Activated gamma-delta T cell treated with Interleukin-2 at 50 U/mL for 16 hours (primary cell): ENCODE results near the gene B9D2.
"Not testable (repeated sequence)": the region's sequence is repeated elsewhere in the genome, so short reads cannot be mapped to it uniquely, and the experiment has no call there.

Experiments used
- DNase-seq: peaks from one replicate; pipeline ENCODE4 v3.0.0-alpha.2; 2020

Gene B9D2

DNA sequence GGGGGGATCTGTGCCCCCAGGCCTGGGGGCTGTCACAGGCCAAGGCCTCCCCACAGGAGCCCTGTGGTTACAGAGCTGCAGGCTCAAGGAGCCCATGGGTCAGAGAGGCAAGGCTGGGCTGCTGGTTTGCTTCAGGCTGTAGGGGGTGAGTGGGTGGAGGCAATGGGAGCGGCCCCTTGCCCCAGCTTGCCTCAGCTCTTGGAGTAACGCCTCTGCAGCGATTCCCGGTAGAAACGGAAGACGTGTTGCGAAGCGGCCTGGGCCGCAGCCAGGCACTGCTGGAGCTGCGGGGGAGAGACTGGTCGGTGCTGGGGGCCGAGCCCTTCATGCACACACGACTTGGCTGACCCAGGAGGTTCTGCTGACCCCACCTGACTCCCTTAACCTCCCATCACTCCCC, 22.5 kb upstream of the B9D2 start:
- DNase-seq = no peak

DNA sequence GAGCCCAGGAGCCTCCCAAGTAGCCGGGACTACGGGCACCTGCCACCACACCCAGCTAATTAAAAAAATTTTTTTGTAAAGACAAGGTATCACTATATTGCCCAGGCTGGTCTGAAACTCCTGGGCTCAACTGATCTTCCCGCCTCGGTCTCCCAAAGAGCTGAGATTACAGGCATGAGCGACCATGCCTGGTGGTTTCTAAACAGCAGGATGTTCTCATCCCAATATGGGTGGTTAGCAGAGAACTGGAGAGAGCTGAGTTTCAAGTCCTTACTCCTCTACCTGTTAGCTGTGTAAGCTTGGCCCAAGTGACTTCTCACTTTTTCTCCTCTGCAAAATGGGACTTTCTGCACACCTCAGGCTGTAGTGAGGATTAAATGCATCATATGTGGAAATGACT, 20.4 kb upstream of the B9D2 start:
- DNase-seq = no peak

DNA sequence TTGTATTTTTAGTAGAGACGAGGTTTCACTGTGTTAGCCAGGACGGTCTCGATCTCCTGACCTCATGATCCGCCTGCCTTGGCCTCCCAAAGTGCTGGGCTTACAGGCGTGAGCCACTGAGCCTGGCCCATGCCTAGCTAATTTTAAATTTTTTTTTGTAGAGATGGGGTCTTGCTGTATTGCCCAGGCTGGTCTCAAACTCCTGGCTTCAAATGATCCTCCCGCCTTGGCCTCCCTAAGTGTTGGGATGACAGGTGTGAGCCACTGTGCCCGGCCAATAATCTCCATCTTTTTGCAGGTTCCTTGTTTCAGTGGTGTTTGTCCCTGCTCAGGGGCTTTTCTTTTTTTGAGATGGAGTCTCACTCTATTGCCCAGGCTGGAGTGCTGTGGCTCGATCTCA, 17.6 kb upstream of the B9D2 start:
- DNase-seq = not testable (repeated sequence)

DNA sequence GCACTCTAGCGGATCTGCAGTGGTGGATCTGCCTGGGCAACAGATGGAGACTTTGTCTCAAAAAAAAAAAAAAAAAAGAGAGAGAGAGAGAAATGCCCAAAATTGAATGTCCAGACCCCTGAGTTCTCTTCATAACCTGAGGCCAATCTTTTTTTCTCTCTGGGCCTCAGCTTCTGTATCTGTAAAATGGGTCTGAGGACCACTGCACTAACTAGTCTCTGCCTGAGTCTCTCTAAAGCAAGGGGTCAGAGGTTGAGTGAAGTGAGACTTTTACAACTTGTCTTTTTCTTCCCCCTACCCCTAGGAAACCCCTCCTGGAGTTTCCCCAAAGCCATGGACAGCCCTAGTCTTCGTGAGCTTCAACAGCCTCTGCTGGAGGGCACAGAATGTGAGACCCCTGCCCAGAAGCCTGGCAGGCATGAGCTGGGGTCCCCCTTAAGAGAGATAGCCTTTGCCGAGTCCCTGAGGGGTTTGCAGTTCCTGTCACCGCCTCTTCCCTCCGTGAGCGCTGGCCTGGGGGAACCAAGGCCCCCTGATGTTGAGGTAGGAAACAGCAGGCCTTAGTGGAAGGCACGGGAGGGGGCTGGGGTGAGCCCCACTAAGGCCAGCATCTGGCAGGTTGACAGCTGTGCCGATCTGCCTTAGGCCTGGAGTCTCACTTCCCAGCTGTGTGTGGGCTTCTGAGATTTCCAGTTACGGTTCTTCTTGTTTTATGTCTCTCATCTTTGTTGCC, 14.2 kb upstream of the B9D2 start:
- no peak for DNase-seq

DNA sequence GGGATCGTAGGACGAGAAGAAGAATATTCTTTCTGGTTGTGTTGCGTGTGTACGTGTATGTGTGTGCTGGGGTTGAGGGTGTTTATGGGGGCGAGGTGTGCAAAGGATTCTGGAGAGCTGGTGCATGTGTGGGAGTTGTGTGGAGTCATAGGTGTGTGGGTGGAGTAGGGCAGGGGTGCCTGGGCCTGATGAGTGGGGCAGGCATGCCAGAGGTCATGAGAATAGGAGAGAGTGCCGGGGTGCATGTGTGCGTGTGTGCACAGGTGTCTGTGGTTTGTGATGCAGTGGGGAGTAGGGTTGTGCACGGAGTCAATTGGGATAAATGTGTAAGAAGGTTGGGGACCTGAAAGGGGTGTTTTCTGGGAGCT, 13.0 kb upstream of the B9D2 start:
- no peak for DNase-seq

DNA sequence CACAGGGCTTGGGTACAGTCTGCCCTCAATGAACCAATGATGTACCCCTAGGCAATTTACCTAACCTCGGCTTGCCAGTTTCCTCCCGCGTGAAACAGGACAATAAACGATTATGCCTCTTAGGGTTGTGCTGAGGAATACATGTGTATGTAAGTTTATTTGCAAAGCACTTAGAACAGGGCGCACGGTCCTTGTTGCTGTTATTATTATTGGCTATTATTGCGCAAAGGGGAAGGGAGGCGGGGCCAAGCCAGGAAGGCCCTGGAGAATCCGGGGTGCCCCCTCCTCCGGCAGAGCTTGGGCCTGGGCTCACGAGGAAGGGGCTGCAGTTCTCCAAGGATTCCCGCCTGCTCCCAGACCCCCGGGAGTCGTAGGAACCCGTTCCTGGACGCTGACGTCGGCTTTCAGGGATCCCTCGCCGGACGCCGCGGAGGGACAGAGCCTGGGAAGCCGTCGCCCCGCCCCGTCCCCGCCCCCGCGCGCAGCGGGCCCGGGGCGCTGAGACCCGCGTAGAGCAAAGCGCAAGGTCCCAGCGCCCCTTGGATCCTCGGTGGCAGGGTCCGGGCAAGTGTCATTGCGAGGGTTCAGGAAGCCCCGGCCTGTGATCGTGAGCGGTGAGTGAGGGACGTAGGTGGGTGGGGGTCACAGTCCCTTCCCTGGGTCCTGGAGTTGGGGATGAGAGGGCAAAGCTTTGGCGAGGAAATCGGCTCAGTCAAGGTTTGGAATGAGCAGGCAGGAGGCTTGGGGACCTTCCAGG, 12.5 kb upstream of the B9D2 start, which contains the start of gene TMEM91:
TMEM91 (plus strand) TSS at position 293 of the 757 bp plus-strand sequence. CDS start 1,777 bp downstream, outside the sequence.
- no peak for DNase-seq

DNA sequence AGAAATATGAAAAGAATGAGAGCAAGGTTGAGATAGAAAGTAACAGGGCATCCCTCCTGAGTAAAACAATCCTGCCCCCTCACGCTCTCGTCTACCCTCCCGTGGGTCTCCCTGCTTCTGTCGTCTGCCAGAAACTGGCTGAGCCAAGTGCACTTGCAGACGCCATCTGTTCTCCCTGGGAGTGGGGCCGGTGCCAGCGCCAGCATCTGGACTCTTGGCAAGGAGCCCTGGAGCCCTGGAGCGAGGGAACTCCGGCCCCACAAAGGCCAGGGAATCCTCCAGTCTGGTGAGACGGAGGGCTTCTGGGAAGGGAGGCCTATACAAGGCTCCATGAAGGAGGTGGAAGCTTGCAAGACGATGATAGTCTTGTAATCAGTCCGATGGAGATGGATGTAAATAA, 10.0 kb upstream of the B9D2 start:
- DNase-seq = no peak

DNA sequence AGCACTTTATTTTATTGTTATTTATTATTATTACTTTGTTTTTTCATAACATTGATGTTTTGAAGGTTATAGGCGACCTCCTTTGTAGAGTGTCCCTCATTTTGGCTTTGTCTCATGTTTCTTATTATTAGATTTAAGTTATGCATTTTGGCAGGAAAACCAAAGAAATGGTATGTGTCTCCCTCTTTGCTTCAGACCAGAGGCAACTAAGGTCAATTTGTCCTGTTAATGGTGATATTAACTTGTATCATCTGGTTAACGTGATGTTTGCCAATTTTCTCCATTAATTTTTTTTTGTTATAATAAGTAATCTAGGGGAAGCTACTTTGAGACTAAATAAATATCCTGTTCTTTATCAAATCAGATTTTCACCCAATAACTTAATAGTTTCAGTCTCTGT, 8.6 kb upstream of the B9D2 start:
- no peak for DNase-seq

DNA sequence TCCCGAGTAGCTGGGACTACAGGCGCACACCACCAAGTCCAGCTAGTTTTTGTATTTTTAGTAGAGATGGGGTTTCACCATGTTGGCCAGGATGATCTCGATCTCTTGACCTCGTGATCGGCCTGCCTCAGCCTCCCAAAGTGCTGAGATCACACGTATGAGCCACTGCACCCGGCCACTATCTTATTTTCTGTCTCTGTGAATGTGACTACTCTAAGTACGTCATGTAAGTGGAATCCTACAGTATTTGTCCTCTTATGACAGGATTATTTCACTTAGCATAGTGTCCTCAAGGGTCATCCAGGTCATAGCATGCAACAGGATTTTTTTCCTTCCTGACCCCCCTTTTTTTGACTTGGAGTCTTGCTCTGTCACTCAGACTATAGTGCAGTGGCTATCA, 7.6 kb upstream of the B9D2 start:
- no peak for DNase-seq

DNA sequence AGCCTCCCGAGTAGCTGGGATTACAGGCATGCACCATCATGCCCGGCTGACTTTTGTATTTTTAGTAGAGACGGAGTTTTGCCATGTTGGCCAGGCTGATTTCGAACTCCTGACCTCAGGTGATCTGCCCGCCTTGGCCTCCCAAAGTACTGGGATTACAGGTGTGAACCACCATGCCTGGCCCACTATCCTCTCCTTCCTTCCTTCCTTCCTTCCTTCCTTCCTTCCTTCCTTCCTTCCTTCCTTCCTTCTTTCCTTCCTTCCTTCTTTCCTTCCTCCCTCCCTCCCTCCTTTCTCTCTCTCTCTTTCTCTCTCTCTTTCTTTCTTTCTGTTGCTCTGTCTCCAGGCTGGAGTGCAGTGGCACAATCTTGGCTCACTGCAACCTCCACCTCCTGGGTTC, 7.2 kb upstream of the B9D2 start:
- not testable (repeated sequence) for DNase-seq

DNA sequence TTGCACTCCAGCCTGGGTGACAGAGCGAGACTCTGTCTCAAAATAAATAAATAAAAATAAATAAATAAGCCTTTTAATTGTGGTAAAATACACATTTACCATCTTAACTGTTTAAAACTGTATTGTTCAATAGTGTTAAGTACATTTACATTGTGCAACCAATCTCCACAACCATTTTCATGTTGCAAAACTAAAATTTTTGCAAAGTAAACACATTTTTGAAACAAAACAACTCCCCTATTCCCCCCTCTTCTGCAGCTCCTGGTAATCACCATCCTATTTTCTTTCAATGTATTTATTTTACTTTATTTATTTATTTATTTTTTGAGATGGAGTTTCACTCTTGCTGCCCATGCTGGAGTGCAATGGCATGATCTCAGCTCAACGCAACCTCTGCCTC, 5.8 kb upstream of the B9D2 start:
- no peak for DNase-seq

DNA sequence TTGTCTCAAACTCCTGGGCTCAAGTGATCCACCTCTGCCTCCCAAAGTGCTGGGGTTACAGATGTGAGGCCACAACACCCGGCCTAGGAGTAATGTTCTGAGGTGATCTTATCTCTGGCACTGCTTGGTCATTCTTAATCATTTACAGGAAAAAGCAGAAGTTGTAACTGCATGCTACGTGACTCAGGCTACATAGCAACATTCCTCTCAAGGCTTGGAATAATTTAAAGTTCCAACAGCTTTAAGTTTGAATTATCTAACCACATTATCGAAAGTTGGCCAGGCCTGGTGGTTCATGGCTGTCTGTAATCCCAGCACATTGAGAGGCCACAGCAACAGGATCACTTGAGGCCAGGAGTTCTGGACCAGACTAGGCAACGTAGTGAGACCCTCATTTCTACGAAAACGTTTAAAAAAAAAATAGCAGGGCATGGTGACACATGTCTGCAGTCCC, 3.9 kb upstream of the B9D2 start:
- no peak for DNase-seq

DNA sequence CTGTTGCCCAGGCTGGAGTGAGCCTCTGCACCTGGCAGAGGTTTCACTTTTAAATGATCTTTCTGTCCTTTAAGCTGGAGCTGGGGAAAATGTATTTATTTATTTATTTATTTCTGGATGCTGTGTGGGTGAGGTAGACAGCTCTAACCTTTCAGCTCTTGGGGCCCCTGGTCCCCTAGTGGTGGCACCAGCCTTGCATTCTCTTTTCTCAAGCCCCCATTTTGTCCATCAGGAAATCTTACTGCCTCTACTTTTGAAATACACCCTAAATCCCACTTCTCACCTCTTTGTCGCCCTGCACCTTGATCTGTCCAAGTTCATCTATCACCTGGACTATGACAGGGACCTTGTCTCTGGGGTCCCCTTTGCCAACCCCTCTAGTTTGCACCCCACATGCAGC, 2.1 kb upstream of the B9D2 start:
- DNase-seq = no peak

DNA sequence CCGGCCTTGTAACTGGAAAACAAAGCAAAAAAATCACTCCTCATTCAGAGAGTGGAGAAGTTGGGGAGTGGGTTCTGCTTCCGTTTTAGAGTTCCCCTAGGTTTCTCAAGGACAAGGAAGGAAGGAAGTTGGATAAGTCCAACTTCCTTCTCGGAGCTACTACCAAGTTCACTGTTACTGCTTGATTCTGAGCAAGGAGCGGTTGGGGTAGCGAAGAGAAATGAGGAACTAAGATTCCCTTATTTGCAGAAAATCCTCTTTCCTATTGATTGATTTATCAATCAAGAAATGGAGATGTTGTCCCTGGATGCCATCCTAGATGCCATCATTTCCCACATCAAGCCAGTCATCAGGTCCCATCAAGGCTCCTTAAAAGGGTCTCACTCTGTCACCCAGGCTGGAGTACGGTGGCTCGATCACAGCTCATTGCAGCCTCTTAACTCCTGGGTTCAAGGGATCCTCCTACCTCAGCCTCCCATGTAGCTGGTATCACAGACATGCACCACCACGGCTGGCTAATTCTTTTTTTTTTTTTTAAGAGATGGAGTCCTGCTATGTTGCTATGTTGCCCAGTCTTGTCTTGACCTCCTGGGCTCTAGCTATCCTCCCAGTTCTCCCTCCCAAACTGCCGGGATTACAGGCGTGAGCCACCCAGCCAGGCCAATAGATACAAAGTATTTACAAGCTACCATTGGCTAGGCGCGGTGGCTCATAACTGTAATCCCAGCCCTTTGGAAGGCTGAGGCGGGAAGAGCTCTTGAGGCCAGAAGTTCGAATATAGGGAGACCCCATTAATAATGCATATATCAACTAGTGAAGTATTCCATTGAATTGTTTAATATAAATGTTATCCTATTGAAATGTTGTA, 809 bp upstream of the B9D2 start:
- DNase-seq = no peak

DNA sequence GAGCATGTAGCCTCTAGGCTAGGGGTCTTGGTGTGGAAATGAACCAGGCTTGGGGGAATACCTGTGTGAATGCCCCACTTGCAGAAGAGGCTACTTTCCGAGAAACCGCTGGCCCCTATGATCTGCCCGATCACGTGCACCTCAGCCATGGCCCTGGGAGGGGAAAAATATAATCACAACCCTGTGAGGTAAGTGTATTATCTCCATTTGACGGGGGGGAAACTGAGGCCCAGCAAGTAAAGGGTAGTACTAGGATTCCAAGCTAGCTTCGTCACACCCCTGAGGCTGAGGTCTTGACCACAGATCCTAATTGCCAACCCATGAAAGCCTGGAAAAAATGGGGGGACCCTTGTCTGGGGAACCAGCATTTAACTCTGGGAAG, 587 bp downstream of the B9D2 start:
- no peak for DNase-seq

DNA sequence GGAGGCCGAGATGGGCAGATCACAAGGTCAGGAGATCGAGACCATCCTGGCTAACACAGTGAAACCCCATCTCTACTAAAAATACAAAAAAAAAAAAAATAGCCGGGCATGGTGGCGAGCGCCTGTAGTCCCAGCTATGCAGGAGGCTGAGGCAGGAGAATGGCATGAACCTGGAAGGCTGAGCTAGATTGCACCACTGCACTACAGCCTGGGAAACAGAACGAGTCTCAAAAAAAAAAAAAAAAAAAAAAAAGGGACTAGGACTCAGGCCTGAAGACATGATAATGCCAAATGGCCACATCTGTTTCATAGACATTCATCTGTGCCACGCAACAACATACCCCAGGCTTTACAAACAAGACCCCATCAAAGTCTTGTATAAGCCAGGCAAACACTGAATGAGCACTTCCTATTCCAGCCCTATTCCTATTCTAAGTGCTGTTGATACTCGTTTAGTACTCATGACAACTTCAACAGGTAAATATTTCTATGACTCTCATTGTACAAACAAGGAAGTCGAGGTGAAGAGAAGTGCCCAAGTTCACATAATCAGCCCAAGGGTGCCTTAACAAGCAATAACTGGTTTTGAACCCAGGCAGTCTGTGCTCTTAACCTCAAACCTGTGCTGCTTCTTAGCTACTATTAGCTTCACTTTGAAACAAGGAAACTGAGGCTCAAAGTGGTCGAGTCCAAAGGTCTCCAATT, 1.7 kb downstream of the B9D2 start:
- DNase-seq = no peak

DNA sequence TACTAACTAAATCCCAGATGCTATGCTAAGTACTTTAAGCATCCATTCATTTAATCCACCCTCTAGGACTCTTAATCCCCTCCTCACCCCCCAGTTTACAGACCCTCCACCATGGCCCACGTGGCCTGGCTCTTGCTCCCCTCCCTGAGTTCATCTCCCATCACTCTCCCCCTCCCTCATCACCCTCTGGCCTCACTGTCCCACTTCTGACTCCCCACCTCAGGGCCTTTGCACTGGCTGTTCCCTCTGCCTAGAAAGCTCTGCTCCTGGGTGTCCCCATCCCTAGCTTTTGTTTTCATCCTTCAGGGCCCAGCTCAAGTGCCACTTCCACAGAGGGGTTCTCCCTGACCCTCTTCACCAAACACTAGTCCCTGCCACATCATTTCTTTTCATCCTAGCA, 4.2 kb downstream of the B9D2 start:
- DNase-seq = no peak

DNA sequence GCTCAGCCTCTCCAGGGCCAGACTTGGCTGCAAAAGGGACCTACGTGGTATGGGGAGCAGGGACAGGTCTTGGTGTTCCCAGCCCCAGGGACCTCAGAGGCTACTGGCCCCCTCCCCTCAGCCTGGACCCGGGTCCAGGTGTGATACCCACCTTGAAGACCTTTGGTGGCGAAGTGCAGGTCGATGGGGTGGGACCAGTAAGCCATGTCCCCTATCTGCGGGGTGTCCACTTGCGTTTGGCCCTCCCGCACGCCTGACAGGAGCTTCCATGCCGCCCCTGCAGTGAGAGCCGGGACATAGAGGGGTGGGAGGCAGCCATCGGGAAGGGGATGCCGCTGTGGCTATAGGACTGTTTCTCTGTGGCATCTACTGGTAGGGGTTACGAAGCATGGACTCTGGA, 6.2 kb downstream of the B9D2 start:
- no peak for DNase-seq

DNA sequence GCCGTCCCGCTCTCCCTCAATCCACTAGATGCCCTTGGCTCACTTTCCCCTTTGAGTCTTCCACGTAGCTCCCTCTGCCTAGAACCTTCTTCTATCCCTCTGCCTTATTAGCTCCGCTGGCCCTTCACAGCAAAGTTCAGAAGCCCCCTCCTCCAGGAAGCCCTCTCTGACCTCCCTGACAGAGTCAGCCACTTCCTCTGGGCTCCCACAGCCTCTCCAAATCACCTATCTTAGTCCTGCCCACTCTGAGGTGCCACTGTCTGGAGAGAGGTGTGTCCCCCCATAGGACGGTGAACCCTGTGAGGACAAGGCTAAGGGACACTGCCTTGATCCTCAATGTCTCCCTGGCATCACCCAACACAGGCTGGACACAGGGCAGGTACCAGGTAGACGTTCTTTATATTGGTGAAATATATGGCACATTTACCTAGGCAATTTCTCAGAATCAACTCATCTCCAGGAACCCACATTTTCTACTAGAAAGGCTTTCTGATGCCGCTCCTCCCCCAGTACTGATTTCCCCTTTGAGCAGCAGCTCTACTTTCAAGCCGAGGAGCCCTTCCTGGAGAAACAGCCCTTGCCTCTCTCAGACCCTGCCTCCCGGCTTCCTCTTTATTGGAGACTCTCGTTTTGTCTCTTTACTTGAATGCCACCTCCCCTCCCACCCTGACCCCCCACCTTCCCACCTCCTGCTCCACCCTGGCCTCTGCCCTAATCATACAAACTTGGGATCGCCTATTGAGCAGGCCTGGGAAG, 6.8 kb downstream of the B9D2 start:
- no peak for DNase-seq

DNA sequence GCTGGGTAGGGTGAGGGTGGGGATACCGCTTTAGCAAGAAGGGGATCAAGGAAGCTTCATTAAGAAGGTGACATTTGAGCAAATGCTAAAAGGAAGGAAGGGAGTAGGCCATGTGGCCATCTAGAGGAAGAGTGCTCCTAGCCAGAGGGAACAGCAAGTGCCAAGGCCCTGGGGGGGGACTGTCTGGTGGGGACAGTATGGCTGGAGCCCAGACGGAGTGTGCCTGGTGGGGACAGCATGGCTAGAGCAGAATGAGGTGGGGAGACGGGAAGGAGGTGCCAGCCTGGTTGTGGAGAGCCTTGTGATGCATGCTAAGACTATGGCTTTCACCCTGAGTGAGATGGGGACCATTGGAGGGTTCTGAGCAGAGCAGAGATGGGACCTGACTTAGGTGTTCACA, 8.1 kb downstream of the B9D2 start:
- no peak for DNase-seq

DNA sequence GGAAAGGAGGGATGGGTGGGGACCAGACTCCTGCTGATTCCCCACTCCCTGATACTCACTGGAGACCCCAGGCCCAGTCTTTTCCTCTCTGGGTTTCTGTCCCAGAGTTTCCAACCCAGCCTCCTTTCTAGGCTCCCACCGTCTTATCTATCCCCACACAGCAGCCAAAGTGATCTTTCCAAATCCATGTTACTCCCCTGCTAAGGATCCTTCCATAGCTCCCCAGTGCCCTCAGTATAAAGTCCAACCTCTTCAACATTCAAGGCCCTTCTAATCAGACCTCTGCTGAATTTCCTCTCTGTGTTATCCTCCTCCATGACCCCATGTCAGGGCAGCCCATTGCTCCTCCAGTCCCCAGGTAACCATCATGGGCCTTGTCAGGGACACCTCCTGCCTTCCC, 8.9 kb downstream of the B9D2 start:
- no peak for DNase-seq

DNA sequence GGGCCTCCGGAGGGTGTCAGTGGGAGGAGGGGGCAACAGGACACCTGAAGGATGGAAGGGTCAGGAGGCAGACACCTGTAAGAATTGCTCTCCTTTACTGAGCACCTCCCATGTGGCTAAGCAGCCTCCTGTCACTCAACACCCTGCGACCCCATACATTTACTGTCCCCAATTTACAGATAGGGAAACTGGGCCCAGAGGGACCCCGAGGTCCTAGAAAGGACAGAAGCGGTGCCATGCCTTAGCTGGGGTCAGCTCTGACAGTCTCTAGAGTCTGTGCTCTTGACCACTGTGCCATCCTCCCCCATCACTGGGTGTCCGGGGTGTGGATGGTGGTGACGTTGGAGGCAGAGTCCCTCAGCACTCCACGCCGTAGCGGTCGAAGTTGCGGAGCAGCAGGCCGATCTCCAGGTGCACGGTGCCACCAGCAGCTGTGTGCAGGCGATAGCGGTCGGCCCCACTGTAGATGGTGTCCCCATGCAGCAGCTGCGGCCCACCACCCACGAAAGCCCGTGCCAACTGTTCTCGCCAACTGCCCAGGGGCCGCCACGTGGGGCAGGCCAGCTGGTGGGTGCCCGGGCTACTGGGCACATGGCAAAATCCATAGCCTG, 9.5 kb downstream of the B9D2 start:
- DNase-seq = no peak
